IMR-90 (cell line): ENCODE results near the gene KCNK6. TPM values are rescaled to one million over a fixed set of nuclear protein-coding genes. Genes with fewer than 3 reads are reported as not detected.
A peak's percentile ranks its signal among the peaks of the same experiment; 100 is the strongest.

ENCODE experiments used
- ATAC-seq: fragments of 200-7000 bp; cut with Tn5 transposase; 2 replicates; pipeline ENCODE4 v1.9.1; 2020; ENCODE audit warnings: low read depth, mild to moderate bottlenecking, moderate library complexity
- BruUV-seq: library from RNA; stranded (reverse); fragments of 400-500 nt; replicated peaks from 2 replicates; lab custom pipeline; 2021; lab: Mats Ljungman, UMichigan
- CTCF ChIA-PET: fragments of 300-600 bp; formaldehyde crosslinking; extraction: SDS; loops from one replicate; lab custom pipeline; 2021; ENCODE audit warnings: antibody characterized with exemption; lab: Yijun Ruan, JAX
- POLR2A ChIA-PET: fragments of 300-600 bp; sonication (Branson Sonifier 250); formaldehyde crosslinking; loops from one replicate; lab custom pipeline; 2022; ENCODE audit warnings: antibody characterized with exemption; ENCODE audit not compliant: unreplicated experiment; lab: Charles Lee
- DNase-seq: peaks from one replicate; pipeline ENCODE4 v3.0.0; 2013
- H2AFZ ChIP-seq: replicated peaks from 2 replicates; pipeline ENCODE3; 2013; ENCODE audit warnings: low read length, mild to moderate bottlenecking; ENCODE audit not compliant: poor library complexity
- H2AK5ac ChIP-seq: 2 replicates; pipeline ENCODE4 v1.6.1; 2013; ENCODE audit warnings: low read depth, low read length, inconsistent platforms
- H2AK9ac ChIP-seq: replicated peaks from 2 replicates; pipeline ENCODE3; 2013; ENCODE audit warnings: mild to moderate bottlenecking, low read depth, low read length, moderate library complexity; ENCODE audit not compliant: poor library complexity
- H2BK120ac ChIP-seq: 2 replicates; pipeline ENCODE4 v1.6.1; 2013; ENCODE audit warnings: low read depth, low read length, inconsistent platforms
- H2BK15ac ChIP-seq: 3 replicates; pipeline ENCODE4 v1.6.1; 2013; ENCODE audit warnings: low read depth, low read length, inconsistent platforms
- H2BK20ac ChIP-seq: 2 replicates; pipeline ENCODE4 v1.6.1; 2013; ENCODE audit warnings: low read depth, mild to moderate bottlenecking, inconsistent platforms, low read length, moderate library complexity
- H2BK5ac ChIP-seq: 2 replicates; pipeline ENCODE4 v1.6.1; 2013; ENCODE audit warnings: mild to moderate bottlenecking, low read depth, low read length, inconsistent platforms; ENCODE audit not compliant: poor library complexity, severe bottlenecking
- H3K14ac ChIP-seq: replicated peaks from 2 replicates; pipeline ENCODE4 v1.6.1; 2013; ENCODE audit warnings: low read depth, low read length, inconsistent platforms
- H3K18ac ChIP-seq: 2 replicates; pipeline ENCODE4 v1.6.1; 2013; ENCODE audit warnings: low read depth, low read length, control low read depth
- H3K23ac ChIP-seq: 2 replicates; pipeline ENCODE4 v1.6.1; 2013; ENCODE audit warnings: low read depth, low read length, inconsistent platforms
- H3K27ac ChIP-seq: 2 replicates; pipeline ENCODE4 v1.5.1; 2013; ENCODE audit warnings: mild to moderate bottlenecking, control low read depth, low read length; ENCODE audit not compliant: insufficient read depth
- H3K27me3 ChIP-seq: 2 replicates; pipeline ENCODE4 v1.6.1; 2013; ENCODE audit warnings: low read length; ENCODE audit not compliant: control insufficient read depth, insufficient read depth
- H3K36me3 ChIP-seq: 2 replicates; pipeline ENCODE4 v1.6.1; 2013; ENCODE audit warnings: low read length, mixed read lengths; ENCODE audit not compliant: control insufficient read depth, insufficient read depth
- H3K4ac ChIP-seq: 2 replicates; pipeline ENCODE4 v1.6.1; 2013; ENCODE audit warnings: low read depth, low read length, inconsistent platforms
- H3K4me1 ChIP-seq: 2 replicates; pipeline ENCODE4 v1.6.1; 2013; ENCODE audit warnings: low read length, mixed read lengths; ENCODE audit not compliant: control insufficient read depth, insufficient read depth
- H3K4me2 ChIP-seq: 2 replicates; pipeline ENCODE4 v1.6.1; 2013; ENCODE audit warnings: low read depth, mild to moderate bottlenecking, control low read depth, low read length, moderate library complexity
- H3K4me3 ChIP-seq: 2 replicates; pipeline ENCODE4 v1.5.1; 2013; ENCODE audit warnings: low read depth, mild to moderate bottlenecking, control low read depth, low read length, moderate library complexity; ENCODE audit not compliant: insufficient read depth
- H3K56ac ChIP-seq: 2 replicates; pipeline ENCODE4 v1.6.1; 2013; ENCODE audit warnings: low read length, inconsistent platforms; ENCODE audit not compliant: insufficient read depth; ENCODE audit errors: extremely low read depth
- H3K79me1 ChIP-seq, 2 experiments: 2 replicates each; pipeline ENCODE4 v1.6.1; 2013; ENCODE audit warnings: low read length in 2 of 2, inconsistent platforms in 1 of 2, low read depth in 1 of 2
- H3K9ac ChIP-seq: 2 replicates; pipeline ENCODE4 v1.6.1; 2013; ENCODE audit warnings: low read depth, low read length, control low read depth
- H3K9me1 ChIP-seq: 2 replicates; pipeline ENCODE4 v1.6.1; 2013; ENCODE audit warnings: low read length, inconsistent platforms; ENCODE audit not compliant: insufficient read depth
- H3K9me3 ChIP-seq: 2 replicates; pipeline ENCODE4 v1.6.1; 2013; ENCODE audit warnings: low read length; ENCODE audit not compliant: control insufficient read depth, insufficient read depth
- H4K20me1 ChIP-seq: 2 replicates; pipeline ENCODE4 v1.6.1; 2013; ENCODE audit warnings: low read length, inconsistent platforms; ENCODE audit not compliant: insufficient read depth
- H4K5ac ChIP-seq: 2 replicates; pipeline ENCODE4 v1.6.1; 2013; ENCODE audit warnings: mild to moderate bottlenecking, low read depth, low read length, control low read depth
- H4K8ac ChIP-seq, 2 experiments: 2 replicates each; pipeline ENCODE4 v1.6.1; 2013; ENCODE audit warnings: low read depth in 2 of 2, low read length in 2 of 2, control low read depth in 1 of 2, inconsistent platforms in 1 of 2
- H4K91ac ChIP-seq: 2 replicates; pipeline ENCODE4 v1.6.1; 2013; ENCODE audit warnings: low read depth, low read length, inconsistent platforms; ENCODE audit not compliant: insufficient read depth
- BHLHE40 ChIP-seq: fragments of 150-350 bp; IDR thresholded peaks from 2 replicates; pipeline ENCODE4 v1.6.1; 2016; ENCODE audit warnings: mild to moderate bottlenecking, low read depth, low read length
- CEBPB ChIP-seq: IDR thresholded peaks from 2 replicates; pipeline ENCODE4 v1.6.1; 2012; ENCODE audit warnings: low read depth, low read length, improper control_type of control experiment
- CHD1 ChIP-seq: IDR thresholded peaks from 2 replicates; pipeline ENCODE4 v1.6.1; 2012; ENCODE audit warnings: low read depth, low read length, improper control_type of control experiment
- FOS ChIP-seq: fragments of 150-350 bp; IDR thresholded peaks from 2 replicates; pipeline ENCODE4 v1.6.1; 2016; ENCODE audit warnings: low read depth, low read length
- MAFK ChIP-seq: IDR thresholded peaks from 2 replicates; pipeline ENCODE4 v1.6.1; 2012; ENCODE audit warnings: low read depth, low read length, improper control_type of control experiment
- MAZ ChIP-seq: IDR thresholded peaks from 2 replicates; pipeline ENCODE4 v1.6.1; 2012; ENCODE audit warnings: low read depth, mild to moderate bottlenecking, low read length, improper control_type of control experiment, moderate library complexity, borderline replicate concordance
- MXI1 ChIP-seq: IDR thresholded peaks from 2 replicates; pipeline ENCODE4 v1.6.1; 2012; ENCODE audit warnings: low read depth, mild to moderate bottlenecking, low read length, moderate library complexity, borderline replicate concordance
- NFE2L2 ChIP-seq: fragments of 150-350 bp; IDR thresholded peaks from 2 replicates; pipeline ENCODE4 v1.6.1; 2016; ENCODE audit warnings: low read depth, mild to moderate bottlenecking, low read length
- POLR2A ChIP-seq: IDR thresholded peaks from 2 replicates; pipeline ENCODE4 v1.6.1; 2012; ENCODE audit warnings: mild to moderate bottlenecking, low read depth, low read length
- RAD21 ChIP-seq: IDR thresholded peaks from 2 replicates; pipeline ENCODE4 v1.6.1; 2012; ENCODE audit warnings: low read length, improper control_type of control experiment
- RCOR1 ChIP-seq: IDR thresholded peaks from 2 replicates; pipeline ENCODE4 v1.6.1; 2012; ENCODE audit warnings: mild to moderate bottlenecking, low read length, improper control_type of control experiment; ENCODE audit not compliant: insufficient replicate concordance
- RFX5 ChIP-seq: IDR thresholded peaks from 2 replicates; pipeline ENCODE4 v1.8.0; 2012; ENCODE audit warnings: low read depth, mild to moderate bottlenecking, low read length, moderate library complexity
- SMC3 ChIP-seq: fragments of 150-350 bp; IDR thresholded peaks from 2 replicates; pipeline ENCODE4 v1.6.1; 2016; ENCODE audit warnings: low read depth, mild to moderate bottlenecking, antibody characterized with exemption, low read length, moderate library complexity
- WGBS, 2 experiments: methylation state at CpG; one replicate each; pipeline versions ENCODE4 v1.1.5 to v1.1.7; 2013; ENCODE audit warnings: missing lambda C conversion rate in 2 of 2; ENCODE audit not compliant: insufficient read length in 1 of 2; ENCODE audit errors: extremely low coverage in 2 of 2; 5-methylcytosine and 5-hydroxymethylcytosine counted together
- dilution Hi-C: fragments of 300-500 bp; cut with HindIII; formaldehyde crosslinking; loops from one replicate; pipeline ENCODE4 v1.14.3; 2018; ENCODE audit warnings: low sequenced_read_pairs; ENCODE audit not compliant: unreplicated experiment
- in situ Hi-C: fragments of 300-500 bp; cut with MboI; formaldehyde crosslinking; loops from 3 replicates; pipeline ENCODE4 v1.14.3; 2019; ENCODE audit warnings: low sequenced_read_pairs, inconsistent platforms, mixed read lengths
- intact Hi-C: fragments of 100-400 bp; cut with micrococcal nuclease; formaldehyde crosslinking; loops from 2 replicates; pipeline ENCODE4 v1.10.0; 2022
- polyA plus RNA-seq, 3 experiments: library from polyadenylated mRNA; depleted of rRNA; stranded (reverse); fragments of >200 nt; gene quantifications; 2 replicates each; pipeline ENCODE4 v1.2.3, GENCODE V29; 2012; ENCODE audit warnings: low replicate concordance in 1 of 3
- total RNA-seq: library from RNA; depleted of rRNA; stranded (reverse); fragments of >200 nt; gene quantifications from 2 replicates; pipeline ENCODE4 v1.2.3, GENCODE V29; 2012
- TF ChIP-seq, protein P1 (sequence below): conservative IDR thresholded peaks from 2 replicates; pipeline ENCODE4 v1.5.1; 2012; ENCODE audit warnings: mild to moderate bottlenecking, low read depth, low read length, improper control_type of control experiment
- TF ChIP-seq, protein P2 (sequence below): fragments of 150-350 bp; IDR thresholded peaks from 2 replicates; pipeline ENCODE4 v1.6.1; 2017; ENCODE audit warnings: mild to moderate bottlenecking, antibody characterized with exemption, low read length, low read depth
- TF ChIP-seq, protein P3 (sequence below): fragments of 150-350 bp; IDR thresholded peaks from 2 replicates; pipeline ENCODE4 v1.6.1; 2016; ENCODE audit warnings: low read depth, mild to moderate bottlenecking, low read length, moderate library complexity, borderline replicate concordance

KCNK6 gene
- total and polyA plus RNA-seq, 2 of the 4 experiments (the other 2 are of a cell fraction), result 2.7 to 4.5 TPM

DNA sequence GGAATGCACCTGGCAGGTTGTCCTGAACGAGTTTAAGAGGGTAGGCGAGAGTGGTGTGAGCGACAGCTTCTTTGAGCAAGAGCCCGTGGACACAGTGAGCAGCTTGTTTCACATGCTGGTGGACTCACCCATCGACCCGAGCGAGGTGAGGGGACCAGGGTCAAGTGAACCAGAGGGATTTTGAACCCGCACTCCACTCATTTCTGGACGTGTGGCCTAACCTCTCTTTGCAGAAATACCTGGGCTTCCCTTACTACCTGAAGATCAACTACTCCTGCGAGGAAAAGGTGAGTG, 17.7 kb downstream of the KCNK6 start:
- H4K20me1 ChIP-seq, result no peaks in the 10 kb centered on the region
- no CpG with 5 or more reads among the region's 10 CpGs for WGBS, 2 experiments
- no peaks in the 10 kb centered on the region for H3K36me3 ChIP-seq
- no peak overlapping the region for H3K14ac ChIP-seq
- no peaks in the 10 kb centered on the region for H3K27me3 ChIP-seq
- peaks cover 5% of the 10 kb centered on the region; the same call in 1 of the 2 replicates for H3K9me1 ChIP-seq
- no peak overlapping the region for H4K5ac ChIP-seq
- no peak overlapping the region for H3K27ac ChIP-seq
- in situ Hi-C loops, result loop anchor here (10.0 kb wide), 1 partner anchor 443 kb away; no protein-coding TSS in a partner anchor
- no peak for DNase-seq
- H3K9ac ChIP-seq, result no peak overlapping the region
- no peak overlapping the region for H4K91ac ChIP-seq
- no peak for ATAC-seq
- H3K4ac ChIP-seq, result no peak overlapping the region
- no peak overlapping the region for H3K18ac ChIP-seq
- H3K79me1 ChIP-seq, result no peaks in the 10 kb centered on the region; a peak in 1 of 4 replicates
- CTCF ChIA-PET, result no interaction called here
- no TSS peak for BruUV-seq
- no peak overlapping the region for H2BK120ac ChIP-seq
- H2AK9ac ChIP-seq, result peak overlapping the region; percentile 37
- no peak overlapping the region; the same call in 1 of the 2 replicates for H3K4me2 ChIP-seq
- POLR2A ChIA-PET, result no interaction called here
- no peak overlapping the region for H3K23ac ChIP-seq
- dilution Hi-C loops, result no loop called here
- peak overlapping the region; percentile 85 for H2AFZ ChIP-seq
- TF ChIP-seq RFX5, result no peak
- no peak for TF ChIP-seq MXI1
- TF ChIP-seq NFE2L2, result no peak
- no peak for TF ChIP-seq RAD21
- no peak for TF ChIP-seq CEBPB
- TF ChIP-seq MAZ, result no peak
- TF ChIP-seq MAFK, result no peak
- TF ChIP-seq SMC3, result no peak
- TF ChIP-seq, protein P1, sequence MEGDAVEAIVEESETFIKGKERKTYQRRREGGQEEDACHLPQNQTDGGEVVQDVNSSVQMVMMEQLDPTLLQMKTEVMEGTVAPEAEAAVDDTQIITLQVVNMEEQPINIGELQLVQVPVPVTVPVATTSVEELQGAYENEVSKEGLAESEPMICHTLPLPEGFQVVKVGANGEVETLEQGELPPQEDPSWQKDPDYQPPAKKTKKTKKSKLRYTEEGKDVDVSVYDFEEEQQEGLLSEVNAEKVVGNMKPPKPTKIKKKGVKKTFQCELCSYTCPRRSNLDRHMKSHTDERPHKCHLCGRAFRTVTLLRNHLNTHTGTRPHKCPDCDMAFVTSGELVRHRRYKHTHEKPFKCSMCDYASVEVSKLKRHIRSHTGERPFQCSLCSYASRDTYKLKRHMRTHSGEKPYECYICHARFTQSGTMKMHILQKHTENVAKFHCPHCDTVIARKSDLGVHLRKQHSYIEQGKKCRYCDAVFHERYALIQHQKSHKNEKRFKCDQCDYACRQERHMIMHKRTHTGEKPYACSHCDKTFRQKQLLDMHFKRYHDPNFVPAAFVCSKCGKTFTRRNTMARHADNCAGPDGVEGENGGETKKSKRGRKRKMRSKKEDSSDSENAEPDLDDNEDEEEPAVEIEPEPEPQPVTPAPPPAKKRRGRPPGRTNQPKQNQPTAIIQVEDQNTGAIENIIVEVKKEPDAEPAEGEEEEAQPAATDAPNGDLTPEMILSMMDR, result no peak
- TF ChIP-seq RCOR1, result no peak
- TF ChIP-seq BHLHE40, result no peak
- TF ChIP-seq POLR2A, result no peak
- TF ChIP-seq, protein P2, sequence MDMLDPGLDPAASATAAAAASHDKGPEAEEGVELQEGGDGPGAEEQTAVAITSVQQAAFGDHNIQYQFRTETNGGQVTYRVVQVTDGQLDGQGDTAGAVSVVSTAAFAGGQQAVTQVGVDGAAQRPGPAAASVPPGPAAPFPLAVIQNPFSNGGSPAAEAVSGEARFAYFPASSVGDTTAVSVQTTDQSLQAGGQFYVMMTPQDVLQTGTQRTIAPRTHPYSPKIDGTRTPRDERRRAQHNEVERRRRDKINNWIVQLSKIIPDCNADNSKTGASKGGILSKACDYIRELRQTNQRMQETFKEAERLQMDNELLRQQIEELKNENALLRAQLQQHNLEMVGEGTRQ, result no peak
- no peak for TF ChIP-seq FOS
- TF ChIP-seq, protein P3, sequence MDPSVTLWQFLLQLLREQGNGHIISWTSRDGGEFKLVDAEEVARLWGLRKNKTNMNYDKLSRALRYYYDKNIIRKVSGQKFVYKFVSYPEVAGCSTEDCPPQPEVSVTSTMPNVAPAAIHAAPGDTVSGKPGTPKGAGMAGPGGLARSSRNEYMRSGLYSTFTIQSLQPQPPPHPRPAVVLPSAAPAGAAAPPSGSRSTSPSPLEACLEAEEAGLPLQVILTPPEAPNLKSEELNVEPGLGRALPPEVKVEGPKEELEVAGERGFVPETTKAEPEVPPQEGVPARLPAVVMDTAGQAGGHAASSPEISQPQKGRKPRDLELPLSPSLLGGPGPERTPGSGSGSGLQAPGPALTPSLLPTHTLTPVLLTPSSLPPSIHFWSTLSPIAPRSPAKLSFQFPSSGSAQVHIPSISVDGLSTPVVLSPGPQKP, result no peak
- TF ChIP-seq CHD1, result no peak
- H3K4me1 ChIP-seq, result no peaks in the 10 kb centered on the region
- H2BK5ac ChIP-seq, result no peak overlapping the region
- no peak overlapping the region for H2BK15ac ChIP-seq
- no peak overlapping the region for H2BK20ac ChIP-seq
- H3K56ac ChIP-seq, result no peak overlapping the region
- no peaks in the 10 kb centered on the region for H3K9me3 ChIP-seq
- H3K4me3 ChIP-seq, result no peak overlapping the region
- 0 out of 2 replicates have a peak overlapping the region, but pooled peaks have one; percentile 58 for H2AK5ac ChIP-seq
- intact Hi-C loops, result loop anchor here (2.0 kb wide), 2 partner anchors 37 to 435 kb away; partner anchors contain the start of gene PSMD8
- 0 out of 4 replicates have a peak overlapping the region, but pooled peaks of 1 of the 2 experiments have one; percentile 40 for H4K8ac ChIP-seq
